Stimulated activated CD8-positive, alpha-beta memory T cell treated with anti-CD3 and anti-CD28 coated beads, Interleukin-15, amount 100 ng/mL, for 24 hours (primary cell): ENCODE data around the gene ZNF578.
"Not testable (repeated sequence)": the region's sequence is repeated elsewhere in the genome, so short reads cannot be mapped to it uniquely, and the experiment has no call there.

ENCODE experiments used
- DNase-seq: peaks from one replicate; pipeline ENCODE4 v3.0.0-alpha.2; 2020; ENCODE audit warnings: low read depth

ZNF578 gene

GRCh38 chr19:52453324-52454094 is at the start of gene ZNF578:
Gene ZNF578, plus strand, starts transcription at chr19:52453553. Its CDS starts 48,293 bp downstream, at chr19:52501846.
- DNase-seq, result peak; percentile 21

DNA sequence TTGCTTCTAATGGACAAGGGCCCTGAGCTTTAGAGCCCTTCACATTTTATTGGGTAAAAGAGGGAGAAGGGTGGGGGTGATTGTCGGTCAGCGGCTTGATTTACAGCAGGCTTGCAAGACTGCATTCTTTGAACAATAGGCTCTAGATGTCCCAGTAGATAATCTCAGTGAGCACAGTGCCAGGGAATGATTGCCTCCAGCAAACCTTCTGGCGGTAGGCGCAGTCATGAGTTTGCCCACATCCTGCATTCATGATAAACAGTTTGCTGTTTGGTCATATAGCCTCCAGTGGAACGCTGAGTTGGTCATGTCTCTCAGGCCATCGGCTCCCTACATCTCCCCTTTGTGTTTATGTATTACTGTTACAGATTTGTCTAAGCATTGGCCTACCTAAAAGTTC is 43.1 kb upstream of the ZNF578 start:
- DNase-seq, result no peak

GRCh38 chr19:52415711-52416110 is 37.6 kb upstream of the ZNF578 start:
- DNase-seq, result no peak

DNA sequence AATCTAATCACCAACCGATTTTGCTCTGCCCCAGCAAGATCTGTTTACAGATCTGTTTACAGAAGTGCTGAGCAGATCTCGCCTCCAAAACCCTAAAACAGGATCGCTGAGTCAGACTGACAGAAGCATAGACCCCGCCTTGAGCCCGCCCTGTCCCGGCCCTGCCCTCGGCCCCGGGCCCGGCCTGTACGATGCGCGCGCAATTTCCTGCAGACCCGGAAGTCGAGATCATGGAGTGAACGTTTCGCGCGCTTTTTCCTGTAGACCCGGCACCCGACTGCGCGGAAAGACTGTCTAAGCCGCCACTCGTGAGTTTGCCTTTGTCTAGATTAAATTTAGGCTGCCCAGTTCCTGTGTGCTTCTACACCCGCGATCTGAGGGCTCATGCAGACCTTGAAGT is 24.4 kb upstream of the ZNF578 start, which contains the start of gene ZNF534:
ZNF534 (plus strand) TSS at position 212 of the 400 bp plus-strand sequence. CDS start 2,327 bp downstream, outside the sequence.
- no peak for DNase-seq

DNA sequence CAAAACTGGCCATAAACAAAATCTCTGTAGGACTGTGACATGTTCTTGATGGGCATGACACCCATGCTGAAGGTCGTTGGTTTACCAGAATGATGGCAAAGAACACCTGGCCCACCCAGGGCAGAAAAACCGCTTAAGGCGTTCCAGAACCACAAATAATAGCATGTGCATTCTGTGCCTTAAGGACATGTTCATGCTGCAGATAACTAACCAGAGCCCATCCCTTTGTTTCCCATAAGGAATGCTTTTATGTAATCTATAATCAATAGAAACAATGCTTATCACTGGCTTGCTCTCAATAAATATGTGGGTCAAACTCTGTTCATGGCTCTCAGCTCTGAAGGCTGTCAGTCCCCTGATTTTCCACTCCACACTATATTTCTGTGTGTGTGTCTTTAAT is 11.2 kb upstream of the ZNF578 start:
- no peak for DNase-seq

GRCh38 chr19:52444506-52444905 is 8.8 kb upstream of the ZNF578 start:
- no peak for DNase-seq

- DNase-seq, result no peak
Measured at GRCh38 chr19:52451241-52451640, 2.1 kb upstream of the ZNF578 start.

GRCh38 chr19:52464798-52465470 is 11.6 kb downstream of the ZNF578 start:
- DNase-seq, result no peak

GRCh38 chr19:52473655-52474350 is 20.4 kb downstream of the ZNF578 start:
- DNase-seq, result no peak

DNA sequence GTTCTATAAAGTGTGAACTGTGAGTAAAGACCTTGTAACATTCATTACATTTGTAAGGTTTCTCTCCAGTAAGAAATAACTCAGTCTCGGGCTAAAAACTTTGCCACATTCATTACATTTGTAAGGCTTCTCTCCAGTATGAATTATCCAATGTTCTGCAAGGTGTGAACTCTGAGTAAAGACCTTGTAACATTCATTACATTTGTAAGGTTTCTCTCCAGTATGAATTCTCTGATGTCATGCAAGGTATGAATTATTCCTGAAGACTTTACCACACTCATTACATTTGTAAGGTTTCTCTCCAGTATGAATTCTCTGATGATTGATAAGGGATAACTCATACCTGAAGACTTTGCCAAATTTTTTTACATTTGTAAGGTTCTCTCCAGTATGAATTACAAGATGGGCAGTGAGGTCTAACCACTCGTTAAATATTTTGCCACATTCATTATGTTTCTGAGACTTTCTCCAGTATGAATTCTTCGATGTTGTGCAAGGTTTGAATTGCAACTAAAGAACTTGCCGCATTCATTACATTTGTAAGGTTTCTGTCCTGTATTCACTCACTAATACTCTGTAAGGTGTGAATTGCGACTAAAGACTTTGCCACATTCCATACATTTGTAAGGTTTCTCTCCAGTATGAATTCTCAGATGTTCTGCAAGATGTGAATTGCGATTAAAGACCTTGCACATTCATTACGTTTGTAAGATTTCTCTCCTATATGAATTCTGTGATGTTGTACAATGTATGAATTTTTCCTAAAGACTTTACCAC is 21.2 kb downstream of the ZNF578 start:
- no peak for DNase-seq

DNA sequence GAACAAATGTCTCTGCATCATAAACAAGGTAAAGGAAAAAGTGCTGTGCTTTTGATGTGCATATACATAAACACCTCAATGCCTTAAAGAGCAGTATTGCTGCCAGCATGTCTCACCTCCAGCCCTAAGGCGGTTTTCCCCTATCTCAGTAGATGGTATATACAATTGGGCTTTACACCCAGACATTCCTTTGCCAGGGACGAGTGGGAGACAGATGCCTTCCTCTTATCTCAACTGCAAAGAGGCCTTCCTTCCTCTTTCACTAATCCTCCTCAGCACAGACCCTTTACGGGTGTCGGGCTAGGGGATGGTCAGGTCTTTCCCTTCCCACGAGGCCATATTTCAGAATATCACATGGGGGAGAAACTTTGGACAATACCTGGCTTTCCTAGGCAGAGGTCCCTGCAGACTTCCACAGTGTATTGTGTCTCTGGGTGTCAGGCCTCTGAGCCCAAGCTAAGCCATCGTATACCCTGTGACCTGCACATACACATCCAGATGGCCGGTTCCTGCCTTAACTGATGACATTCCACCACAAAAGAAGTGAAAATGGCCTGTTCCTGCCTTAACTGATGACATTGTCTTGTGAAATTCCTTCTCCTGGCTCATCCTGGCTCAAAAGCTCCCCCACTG is 30.9 kb downstream of the ZNF578 start:
- not testable (repeated sequence) for DNase-seq

DNA sequence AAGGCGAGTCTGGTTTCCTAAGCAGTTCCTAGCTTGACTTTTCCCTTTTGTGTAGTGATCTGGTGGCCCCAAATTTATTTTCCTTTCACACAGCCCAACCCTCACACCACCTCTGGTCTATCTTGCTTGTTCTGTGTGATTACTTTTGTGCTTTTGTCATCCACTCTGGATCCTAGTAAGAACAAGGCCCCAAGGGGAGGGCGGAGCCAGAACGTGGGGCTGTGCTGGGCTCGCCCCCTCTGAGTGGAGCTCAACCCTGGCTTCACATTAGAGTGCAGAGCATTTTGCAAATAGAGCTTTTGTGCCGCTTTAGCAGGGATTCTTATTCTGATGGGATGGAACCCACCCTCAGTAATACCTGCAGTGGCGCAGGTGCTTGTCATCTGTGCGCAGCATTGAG is 31.7 kb downstream of the ZNF578 start:
- DNase-seq, result not testable (repeated sequence)

DNA sequence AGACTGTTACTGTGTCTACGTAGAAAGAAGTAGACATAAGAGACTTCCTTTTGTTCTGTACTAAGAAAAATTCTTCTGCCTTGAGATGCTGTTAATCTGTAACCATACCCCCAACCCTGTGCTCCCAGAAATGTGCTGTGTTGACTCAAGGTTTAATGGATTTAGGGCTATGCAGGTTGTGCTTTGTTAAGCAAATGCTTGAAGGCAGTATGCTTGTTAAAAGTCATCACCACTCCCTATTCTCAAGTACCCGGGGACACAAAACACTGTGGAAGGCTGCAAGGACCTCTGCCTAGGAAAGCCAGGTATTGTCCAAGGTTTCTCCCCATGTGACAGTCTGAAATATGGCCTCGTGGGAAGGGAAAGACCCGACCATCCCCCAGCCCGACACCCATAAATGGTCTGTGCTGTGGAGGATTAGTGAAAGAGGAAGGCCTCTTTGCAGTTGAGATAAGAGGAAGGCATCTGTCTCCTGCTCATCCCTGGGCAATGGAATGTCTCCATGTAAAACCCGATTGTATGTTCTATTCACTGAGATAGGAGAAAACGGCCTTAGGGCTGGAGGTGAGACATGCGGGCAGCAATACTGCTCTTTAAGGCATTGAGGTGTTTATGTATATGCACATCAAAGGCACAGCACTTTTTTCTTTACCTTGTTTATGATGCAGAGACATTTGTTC is 32.3 kb downstream of the ZNF578 start:
- DNase-seq, result not testable (repeated sequence)

- no peak for DNase-seq
Measured at GRCh38 chr19:52492201-52492993, 39.0 kb downstream of the ZNF578 start.

GRCh38 chr19:52492994-52493470 is 39.7 kb downstream of the ZNF578 start:
- no peak for DNase-seq

DNA sequence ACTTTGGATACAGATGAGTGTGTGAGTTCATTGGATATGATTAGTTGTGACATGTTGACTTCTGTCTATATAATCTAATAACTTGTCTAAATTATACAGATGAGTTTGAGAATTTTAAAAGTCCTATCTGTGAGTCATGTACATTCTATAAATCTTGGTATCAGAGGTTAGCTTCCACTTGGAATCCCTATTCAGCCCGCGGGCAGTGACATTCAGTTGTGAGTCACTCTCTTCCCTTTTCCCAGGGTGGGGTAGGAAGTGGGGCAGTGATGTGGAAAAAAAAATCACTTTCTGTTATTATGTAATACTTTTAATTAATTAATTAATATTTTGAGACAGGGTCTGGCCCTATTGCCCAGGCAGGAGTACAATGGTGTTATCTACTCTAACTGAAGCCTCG is 41.2 kb downstream of the ZNF578 start:
- no peak for DNase-seq

- DNase-seq, result no peak
Measured at GRCh38 chr19:52498571-52498970, 45.2 kb downstream of the ZNF578 start.

DNA sequence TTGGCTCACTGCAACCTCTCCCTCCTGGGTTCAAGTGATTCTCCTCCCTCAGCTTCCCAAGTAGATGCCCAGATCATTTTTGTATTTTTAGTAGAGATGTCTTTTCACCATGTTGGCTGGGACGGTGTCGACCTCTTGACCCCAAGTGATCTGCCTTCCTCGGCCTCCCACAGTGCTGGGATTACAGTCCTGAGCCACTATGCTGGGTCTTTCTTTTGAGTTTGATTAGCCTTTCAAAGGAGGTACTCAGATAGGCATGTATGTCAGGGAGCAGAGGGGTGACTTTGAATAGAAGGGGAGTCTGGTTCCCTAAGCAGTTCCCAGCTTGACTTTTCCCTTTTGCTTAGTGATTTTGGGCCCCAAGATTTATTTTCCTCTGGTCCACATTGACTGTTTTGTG is 47.1 kb downstream of the ZNF578 start:
- not testable (repeated sequence) for DNase-seq

DNA sequence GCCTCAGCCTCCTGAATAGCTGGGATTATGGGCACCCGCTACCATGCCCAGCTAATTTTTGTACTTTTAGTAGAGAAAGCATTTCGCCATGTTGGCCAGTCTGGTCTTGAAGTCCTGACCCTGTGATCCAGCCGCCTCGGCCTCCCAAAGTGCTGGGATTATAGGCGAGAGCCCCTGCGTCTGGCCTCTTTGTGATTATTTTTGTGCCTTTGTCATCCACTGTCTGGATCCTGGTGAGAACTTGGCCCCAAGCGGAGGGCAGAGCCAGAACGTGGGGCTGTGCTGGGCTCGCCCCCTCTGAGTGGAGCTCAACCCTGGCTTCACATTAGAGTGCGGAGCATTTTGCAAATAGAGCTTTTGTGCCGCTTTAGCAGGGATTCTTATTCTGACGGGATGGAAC is 47.6 kb downstream of the ZNF578 start:
- not testable (repeated sequence) for DNase-seq

DNA sequence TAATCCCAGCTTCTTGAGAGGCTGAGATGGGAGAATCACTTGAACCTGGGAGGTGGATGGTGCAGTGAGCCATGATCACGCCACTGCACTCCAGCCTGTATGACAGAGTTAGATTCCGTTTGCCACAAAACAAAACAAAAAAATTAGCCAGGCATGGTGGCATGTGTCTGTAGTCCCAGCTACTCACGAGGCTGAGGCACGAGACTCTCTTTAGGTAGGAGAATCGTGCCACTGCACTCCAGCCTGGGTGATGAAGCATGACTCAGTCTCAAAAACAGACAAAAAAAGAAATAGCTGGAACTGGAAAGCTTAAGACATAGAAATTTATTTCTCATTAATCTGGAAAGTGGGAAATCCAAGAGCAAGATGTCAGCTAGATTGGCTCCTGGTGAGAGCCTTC is 53.9 kb downstream of the ZNF578 start:
- no peak for DNase-seq
